SJSA1 (cell line): ENCODE measurements around the gene TSPAN4. TPM values are rescaled to one million over a fixed set of nuclear protein-coding genes. Genes with fewer than 3 reads are reported as not detected.

Source experiments
- total RNA-seq: library from RNA; depleted of rRNA; stranded (reverse); fragments of >200 nt; shearing (Covaris generic); gene quantifications from 2 replicates; pipeline ENCODE4 v1.2.3, GENCODE V29; 2014; rRNA removed

The TSPAN4 gene
- total RNA-seq, 1 experiment from 2014 or later, result 62.5 TPM

Other genes with a start within 250 kb of the TSPAN4 start
- gene IRF7, start 226.9 kb upstream of the TSPAN4 start, total RNA-seq, result 4.3 and 5.9 TPM in 2 replicates
- gene CDHR5, start 217.9 kb upstream of the TSPAN4 start, total RNA-seq, result not detected in 2 replicates
- gene SCT, start 215.7 kb upstream of the TSPAN4 start, total RNA-seq, result not detected in 2 replicates
- not detected in 2 replicates for gene DRD4, start 205.6 kb upstream of the TSPAN4 start, total RNA-seq
- gene DEAF1, start 147.6 kb upstream of the TSPAN4 start, total RNA-seq, result 4.4 and 8.0 TPM in 2 replicates
- gene TMEM80, start 147.0 kb upstream of the TSPAN4 start, total RNA-seq, result 16.0 and 16.7 TPM in 2 replicates
- gene EPS8L2, start 136.6 kb upstream of the TSPAN4 start, total RNA-seq, result not detected in 2 replicates
- gene TALDO1, start 95.4 kb upstream of the TSPAN4 start, total RNA-seq, result 159 and 302 TPM in 2 replicates
- 7.0 and 12.4 TPM in 2 replicates for gene GATD1, start 65.4 kb upstream of the TSPAN4 start, total RNA-seq
- 0.21 and 0.88 TPM in 2 replicates for gene CEND1, start 52.8 kb upstream of the TSPAN4 start, total RNA-seq
- 5.1 and 11.1 TPM in 2 replicates for gene SLC25A22, start 44.6 kb upstream of the TSPAN4 start, total RNA-seq
- 2.1 and 2.4 TPM in 2 replicates for gene PIDD1, start 37.6 kb upstream of the TSPAN4 start, total RNA-seq
- 504 and 706 TPM in 2 replicates for gene RPLP2, start 32.9 kb upstream of the TSPAN4 start, total RNA-seq
- gene PNPLA2, start 23.9 kb upstream of the TSPAN4 start, total RNA-seq, result 5.0 and 9.8 TPM in 2 replicates
- not detected in 2 replicates for gene CRACR2B, start 14.9 kb upstream of the TSPAN4 start, total RNA-seq
- 123 and 179 TPM in 2 replicates for gene CD151, start 9.9 kb upstream of the TSPAN4 start, total RNA-seq
- gene POLR2L, start 323 bp upstream of the TSPAN4 start, total RNA-seq, result 75.8 and 144 TPM in 2 replicates
- 17.7 and 22.1 TPM in 2 replicates for gene CHID1, start 68.0 kb downstream of the TSPAN4 start, total RNA-seq
- 15.6 and 17.7 TPM in 2 replicates for gene AP2A2, start 83.0 kb downstream of the TSPAN4 start, total RNA-seq
- gene MUC6, start 193.9 kb downstream of the TSPAN4 start, total RNA-seq, result not detected in 2 replicates
- not detected in 2 replicates for gene MUC2, start 232.0 kb downstream of the TSPAN4 start, total RNA-seq